HG03045 (cell line): Measurements from ENCODE around the gene SAMD4A.
"Not testable (repeated sequence)": the region's sequence is repeated elsewhere in the genome, so short reads cannot be mapped to it uniquely, and the experiment has no call there.

Experiments used
- ATAC-seq: cut with Tn5 transposase; IDR thresholded peaks from one replicate; pipeline ENCODE4 v1.9.1; 2021; ENCODE audit warnings: mild to moderate bottlenecking, moderate library complexity; ENCODE audit not compliant: unreplicated experiment

SAMD4A gene

GRCh38 chr14:54792288-54792687 is 225.4 kb downstream of the SAMD4A start:
- ATAC-seq, result no peak

- no peak for ATAC-seq
Measured at GRCh38 chr14:54794159-54794558, 227.2 kb downstream of the SAMD4A start.

GRCh38 chr14:54794796-54795195 is 227.9 kb downstream of the SAMD4A start:
- no peak for ATAC-seq

GRCh38 chr14:54796961-54797360 is 230.0 kb downstream of the SAMD4A start:
- no peak for ATAC-seq

- ATAC-seq, result no peak
Measured at GRCh38 chr14:54797556-54797955, 230.6 kb downstream of the SAMD4A start.

GRCh38 chr14:54797986-54798385 is 231.1 kb downstream of the SAMD4A start:
- ATAC-seq, result no peak

- no peak for ATAC-seq
Measured at GRCh38 chr14:54798465-54799124, 231.7 kb downstream of the SAMD4A start.

- ATAC-seq, result not testable (repeated sequence)
Measured at GRCh38 chr14:54801482-54801881, 234.6 kb downstream of the SAMD4A start.

GRCh38 chr14:54803396-54803795 is 236.5 kb downstream of the SAMD4A start:
- ATAC-seq, result no peak

- no peak for ATAC-seq
Measured at GRCh38 chr14:54803926-54804537, 237.1 kb downstream of the SAMD4A start.

- ATAC-seq, result no peak
Measured at GRCh38 chr14:54804538-54805041, 237.7 kb downstream of the SAMD4A start.

GRCh38 chr14:54805070-54805444 is 238.1 kb downstream of the SAMD4A start:
- ATAC-seq, result no peak

GRCh38 chr14:54805445-54806322 is 238.8 kb downstream of the SAMD4A start:
- ATAC-seq, result peak; percentile 60

- ATAC-seq, result no peak
Measured at GRCh38 chr14:54806616-54807015, 239.7 kb downstream of the SAMD4A start.

- no peak for ATAC-seq
Measured at GRCh38 chr14:54807428-54807827, 240.5 kb downstream of the SAMD4A start.

- no peak for ATAC-seq
Measured at GRCh38 chr14:54807881-54808280, 241.0 kb downstream of the SAMD4A start.

- ATAC-seq, result no peak
Measured at GRCh38 chr14:54808326-54809161, 241.6 kb downstream of the SAMD4A start.

GRCh38 chr14:54809767-54810166 is 242.8 kb downstream of the SAMD4A start:
- ATAC-seq, result no peak

GRCh38 chr14:54812617-54813016 is 245.7 kb downstream of the SAMD4A start:
- no peak for ATAC-seq

- no peak for ATAC-seq
Measured at GRCh38 chr14:54813081-54813480, 246.2 kb downstream of the SAMD4A start.

GRCh38 chr14:54814076-54814475 is 247.1 kb downstream of the SAMD4A start:
- no peak for ATAC-seq
